Trophoblast cell (in vitro differentiated cells and primary cell): ENCODE measurements around the gene NRXN3.

Source experiments
- DNase-seq, 2 donors: peaks; one replicate each; pipeline ENCODE4 v3.0.0-alpha.2; 2016
- H2AFZ ChIP-seq: 2 replicates; pipeline ENCODE4 v1.6.1; 2013; ENCODE audit warnings: low read length, moderate library complexity, mild to moderate bottlenecking; ENCODE audit not compliant: insufficient read depth, poor library complexity
- H2AK5ac ChIP-seq: 2 replicates; pipeline ENCODE4 v1.6.1; 2013; ENCODE audit warnings: mild to moderate bottlenecking, low read length
- H2BK120ac ChIP-seq: 2 replicates; pipeline ENCODE4 v1.6.1; 2013; ENCODE audit warnings: low read length, mild to moderate bottlenecking, moderate library complexity; ENCODE audit not compliant: insufficient read depth, poor library complexity
- H2BK12ac ChIP-seq: 2 replicates; pipeline ENCODE4 v1.6.1; 2013; ENCODE audit warnings: mild to moderate bottlenecking, low read length, moderate library complexity
- H2BK5ac ChIP-seq: 2 replicates; pipeline ENCODE4 v1.6.1; 2013; ENCODE audit warnings: low read length, low read depth, moderate library complexity, mild to moderate bottlenecking; ENCODE audit not compliant: poor library complexity
- H3K14ac ChIP-seq: 2 replicates; pipeline ENCODE4 v1.6.1; 2013; ENCODE audit warnings: mild to moderate bottlenecking, low read length
- H3K18ac ChIP-seq: 2 replicates; pipeline ENCODE4 v1.6.1; 2013; ENCODE audit warnings: mild to moderate bottlenecking, low read length
- H3K23ac ChIP-seq: 2 replicates; pipeline ENCODE4 v1.6.1; 2013; ENCODE audit warnings: low read length
- H3K27ac ChIP-seq: 2 replicates; pipeline ENCODE4 v1.5.1; 2013; ENCODE audit warnings: low read depth, mild to moderate bottlenecking, inconsistent platforms, low read length, moderate library complexity
- H3K27me3 ChIP-seq: 2 replicates; pipeline ENCODE4 v1.6.1; 2013; ENCODE audit warnings: inconsistent platforms, mild to moderate bottlenecking, low read length, moderate library complexity; ENCODE audit not compliant: insufficient read depth
- H3K36me3 ChIP-seq, 2 experiments: 1 replicate in 1 of 2; 2 replicates in 1 of 2; pipeline ENCODE4 v1.6.1; 2013; ENCODE audit warnings: low read length in 2 of 2, mild to moderate bottlenecking in 2 of 2, moderate library complexity in 1 of 2; ENCODE audit not compliant: insufficient read depth in 2 of 2, control insufficient read depth in 1 of 2
- H3K4ac ChIP-seq: 2 replicates; pipeline ENCODE4 v1.6.1; 2013; ENCODE audit warnings: low read depth, mild to moderate bottlenecking, low read length, moderate library complexity
- H3K4me1 ChIP-seq, 2 experiments: 1 replicate in 1 of 2; 2 replicates in 1 of 2; pipeline ENCODE4 v1.6.1; 2013; ENCODE audit warnings: low read length in 2 of 2, mild to moderate bottlenecking in 2 of 2, moderate library complexity in 1 of 2; ENCODE audit not compliant: insufficient read depth in 2 of 2, control insufficient read depth in 1 of 2
- H3K4me2 ChIP-seq: 2 replicates; pipeline ENCODE4 v1.6.1; 2013; ENCODE audit warnings: inconsistent platforms, mild to moderate bottlenecking, low read length, moderate library complexity
- H3K4me3 ChIP-seq: 2 replicates; pipeline ENCODE4 v1.5.1; 2013; ENCODE audit warnings: mild to moderate bottlenecking, low read depth, low read length, inconsistent platforms
- H3K79me1 ChIP-seq: one replicate; pipeline ENCODE4 v1.6.1; 2013; ENCODE audit warnings: low read length
- H3K79me2 ChIP-seq: 2 replicates; pipeline ENCODE4 v1.6.1; 2013; ENCODE audit warnings: low read length, mild to moderate bottlenecking; ENCODE audit not compliant: control insufficient read depth, insufficient read depth, poor library complexity
- H3K9ac ChIP-seq: 2 replicates; pipeline ENCODE4 v1.6.1; 2013; ENCODE audit warnings: mild to moderate bottlenecking, low read length
- H3K9me3 ChIP-seq: 2 replicates; pipeline ENCODE4 v1.6.1; 2013; ENCODE audit warnings: low read depth, mild to moderate bottlenecking, control low read depth, inconsistent platforms, low read length; ENCODE audit not compliant: insufficient read depth
- H4K12ac ChIP-seq: 2 replicates; pipeline ENCODE4 v1.6.1; 2013; ENCODE audit warnings: low read depth, mild to moderate bottlenecking, low read length, moderate library complexity
- H4K8ac ChIP-seq: 2 replicates; pipeline ENCODE4 v1.6.1; 2013; ENCODE audit warnings: low read depth, mild to moderate bottlenecking, low read length, moderate library complexity
- H4K91ac ChIP-seq: one replicate; pipeline ENCODE4 v1.6.1; 2013; ENCODE audit warnings: low read depth, mild to moderate bottlenecking, low read length, moderate library complexity
- WGBS: extraction: QIAGEN DNeasy Blood & Tissue Kit; methylation state at CpG from one replicate; pipeline ENCODE4 v1.1.7; 2013; ENCODE audit warnings: missing lambda C conversion rate; ENCODE audit not compliant: insufficient read length, insufficient coverage; ENCODE audit errors: extremely low coverage; 5-methylcytosine and 5-hydroxymethylcytosine counted together

The NRXN3 gene

DNA sequence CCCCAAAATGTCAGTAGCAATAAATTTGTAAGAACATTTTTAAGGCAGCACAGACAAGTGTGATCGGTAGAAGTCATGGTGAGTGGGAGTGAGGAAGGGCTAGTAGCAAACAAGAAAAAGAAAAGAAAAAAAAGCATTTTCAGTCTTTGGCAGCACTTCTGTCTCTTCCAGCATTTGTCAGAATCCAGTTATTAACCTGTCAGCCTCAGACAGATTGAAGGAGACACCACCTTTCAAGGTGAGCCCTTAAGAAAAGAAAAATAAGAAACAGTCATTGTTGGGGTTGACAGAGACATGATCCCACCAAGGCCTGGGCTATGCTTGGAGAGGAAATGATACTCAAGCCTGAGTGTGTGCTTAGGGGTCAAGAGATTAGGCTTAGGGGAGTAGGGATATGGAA is 947.4 kb downstream of the NRXN3 start:
- H2AK5ac ChIP-seq: no peak overlapping the region
- H3K23ac ChIP-seq: peak overlapping the region; percentile 66
- H3K27ac ChIP-seq: no peak overlapping the region
- no peaks in the 10 kb centered on the region for H3K79me2 ChIP-seq
- no peaks in the 10 kb centered on the region for H3K9me3 ChIP-seq
- H4K91ac ChIP-seq: no peak overlapping the region
- H2BK120ac ChIP-seq: no peak overlapping the region
- no peak overlapping the region for H3K4me2 ChIP-seq
- no peak overlapping the region for H2BK12ac ChIP-seq
- H3K4me3 ChIP-seq: no peak overlapping the region
- H2AFZ ChIP-seq: no peak overlapping the region
- no peak overlapping the region for H3K4ac ChIP-seq
- no peaks in the 10 kb centered on the region for H3K27me3 ChIP-seq
- H3K79me1 ChIP-seq: no peaks in the 10 kb centered on the region
- H3K36me3 ChIP-seq: no peaks in the 10 kb centered on the region
- no peak overlapping the region for H3K18ac ChIP-seq
- no peak overlapping the region for H4K8ac ChIP-seq
- WGBS: no CpG with 5 or more reads among the region's 1 CpG
- DNase-seq: no peak
- H3K4me1 ChIP-seq: no peaks in the 10 kb centered on the region
- no peak overlapping the region for H4K12ac ChIP-seq
- H3K14ac ChIP-seq: no peak overlapping the region
- no peak overlapping the region for H3K9ac ChIP-seq
- no peak overlapping the region for H2BK5ac ChIP-seq

DNA sequence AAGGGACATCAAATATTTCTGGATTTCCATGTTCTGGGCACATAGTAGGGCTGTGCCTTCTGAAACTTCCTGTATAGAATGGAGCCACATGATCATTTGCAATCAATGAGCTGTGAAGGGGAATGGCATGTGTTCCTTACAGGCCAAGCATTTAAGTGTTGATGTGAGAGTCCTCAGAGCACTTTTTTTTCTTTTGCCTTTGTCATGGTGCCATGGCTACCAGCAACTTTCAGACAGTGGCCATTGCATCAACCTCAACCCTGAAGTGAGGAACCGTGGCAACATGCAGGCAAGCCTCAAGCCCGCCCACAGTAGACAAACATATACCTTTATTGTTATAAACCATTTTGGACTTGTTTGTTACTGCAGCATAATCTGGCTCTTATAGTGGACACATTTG is 948.1 kb downstream of the NRXN3 start:
- no peaks in the 10 kb centered on the region for H3K79me2 ChIP-seq
- no peak overlapping the region for H3K23ac ChIP-seq
- H3K9ac ChIP-seq: no peak overlapping the region
- no peak overlapping the region for H4K12ac ChIP-seq
- H2AFZ ChIP-seq: no peak overlapping the region
- no peaks in the 10 kb centered on the region for H3K27me3 ChIP-seq
- H2AK5ac ChIP-seq: no peak overlapping the region
- no peak overlapping the region for H3K27ac ChIP-seq
- no peak overlapping the region for H2BK5ac ChIP-seq
- no peak overlapping the region for H3K18ac ChIP-seq
- H4K91ac ChIP-seq: no peak overlapping the region
- no peak overlapping the region for H4K8ac ChIP-seq
- H2BK12ac ChIP-seq: no peak overlapping the region
- H3K4me2 ChIP-seq: no peak overlapping the region
- H3K4ac ChIP-seq: no peak overlapping the region
- peak; percentile 36 to 58 for DNase-seq
- no peaks in the 10 kb centered on the region for H3K4me1 ChIP-seq
- H3K9me3 ChIP-seq: no peaks in the 10 kb centered on the region
- H2BK120ac ChIP-seq: no peak overlapping the region
- WGBS: no CpG with 5 or more reads among the region's 2 CpGs
- no peak overlapping the region for H3K14ac ChIP-seq
- no peaks in the 10 kb centered on the region for H3K36me3 ChIP-seq
- H3K4me3 ChIP-seq: no peak overlapping the region
- H3K79me1 ChIP-seq: no peaks in the 10 kb centered on the region

DNA sequence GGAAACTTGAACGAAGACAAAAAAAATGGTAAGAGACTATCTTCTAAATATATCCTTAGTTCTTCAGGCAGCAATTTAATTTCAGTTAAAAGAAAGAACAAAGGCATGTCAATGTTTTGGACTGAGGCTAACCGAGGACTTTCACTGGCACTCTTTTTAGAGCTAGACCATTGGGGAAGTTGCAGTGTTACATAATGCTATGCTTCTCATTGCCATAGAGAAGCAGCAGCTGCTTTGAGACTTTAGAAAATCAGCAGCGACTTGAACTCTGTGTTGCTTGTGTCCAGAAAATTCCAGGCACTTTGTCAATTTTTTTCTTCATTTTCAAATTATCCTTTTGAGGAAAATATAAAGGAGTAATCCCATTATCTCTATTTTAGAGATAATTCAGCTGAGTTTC is 964.2 kb downstream of the NRXN3 start:
- WGBS: no CpG with 5 or more reads among the region's 3 CpGs
- no peak overlapping the region for H4K91ac ChIP-seq

DNA sequence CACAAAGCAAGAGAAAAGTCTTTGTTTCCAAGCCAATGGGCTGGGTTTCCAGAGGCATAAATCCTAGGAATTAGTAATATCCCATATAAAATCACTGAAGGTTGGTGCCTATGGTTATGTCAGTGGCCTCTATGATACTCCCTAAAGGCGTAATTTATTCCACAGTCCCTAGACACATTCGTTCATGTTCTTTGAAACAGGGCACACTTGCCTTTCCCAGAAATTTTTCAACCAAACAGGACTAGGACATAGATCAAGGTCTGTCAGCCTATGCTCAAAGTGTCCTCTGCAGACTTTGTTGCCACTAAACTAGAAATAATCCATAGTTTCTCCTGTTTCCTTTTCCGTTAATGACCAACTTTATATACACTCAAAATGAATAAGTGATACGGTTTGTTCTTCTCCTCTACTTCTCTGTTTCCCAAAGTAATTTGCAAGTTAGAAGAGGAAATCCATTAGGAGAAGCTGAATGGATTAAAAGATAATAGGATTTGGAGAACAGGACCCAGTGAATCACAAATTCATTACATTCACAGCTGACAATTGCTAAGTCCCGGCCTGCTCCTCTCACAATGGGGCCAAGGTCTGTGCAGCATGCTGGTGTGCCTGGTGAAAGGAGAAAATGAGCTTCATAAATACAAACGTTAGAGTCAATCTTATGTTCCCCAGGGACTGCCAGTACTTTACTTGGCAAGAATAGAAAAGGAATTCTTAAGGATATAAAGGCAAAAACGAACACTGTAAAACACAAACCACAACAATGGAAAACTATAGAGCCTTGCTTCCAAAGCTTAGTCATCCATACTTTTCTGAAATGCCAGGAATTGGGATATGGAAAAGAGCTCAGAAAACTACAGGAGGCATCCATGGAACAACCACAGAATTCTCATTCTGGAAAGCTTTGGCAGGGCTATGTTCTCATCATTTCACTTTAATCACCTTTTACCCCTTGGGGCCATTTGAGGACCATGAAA is 966.2 kb downstream of the NRXN3 start:
- Histone ChIP-seq H2BK12ac (no peak overlapping the region), H3K36me3 (peaks cover 0 to 2% of the 10 kb centered on the region in 2 experiments), H4K12ac (no peak overlapping the region), H3K23ac (no peak overlapping the region), H3K4me3 (no peak overlapping the region), H3K4me2 (no peak overlapping the region), H3K4me1 (no peaks in the 10 kb centered on the region), H3K14ac (no peak overlapping the region), H3K18ac (no peak overlapping the region), H4K91ac (no peak overlapping the region), H3K9ac (no peak overlapping the region), H4K8ac (no peak overlapping the region), H3K79me1 (no peaks in the 10 kb centered on the region), H3K79me2 (no peaks in the 10 kb centered on the region), H3K9me3 (peaks cover 4% of the 10 kb centered on the region), H2BK120ac (no peak overlapping the region), H2AFZ (no peak overlapping the region), H3K4ac (no peak overlapping the region), H2AK5ac (no peak overlapping the region), H3K27me3 (no peaks in the 10 kb centered on the region), H2BK5ac (no peak overlapping the region), H3K27ac (no peak overlapping the region)
- no CpG with 5 or more reads among the region's 7 CpGs for WGBS
- DNase-seq: no peak

More for the DNA sequence above, 964.2 kb downstream of the NRXN3 start:
- Histone ChIP-seq H3K9ac (no peak overlapping the region), H3K79me1 (no peaks in the 10 kb centered on the region), H3K18ac (no peak overlapping the region), H2BK5ac (no peak overlapping the region), H3K27ac (no peak overlapping the region), H2AK5ac (no peak overlapping the region), H2BK12ac (no peak overlapping the region), H3K14ac (no peak overlapping the region), H2AFZ (no peak overlapping the region), H4K12ac (no peak overlapping the region), H3K4ac (no peak overlapping the region), H3K4me1 (no peaks in the 10 kb centered on the region), H3K27me3 (no peaks in the 10 kb centered on the region), H3K23ac (no peak overlapping the region), H2BK120ac (no peak overlapping the region), H3K9me3 (peaks cover 4% of the 10 kb centered on the region), H3K4me2 (no peak overlapping the region), H4K8ac (no peak overlapping the region), H3K4me3 (no peak overlapping the region), H3K36me3 (peaks cover 0 to 2% of the 10 kb centered on the region in 2 experiments), H3K79me2 (no peaks in the 10 kb centered on the region)
- DNase-seq: no peak
